Measurements from ENCODE around the gene PSMD14.

- TF ChIP-seq POLR2A (IDR thresholded peaks at IDR 0.05): no peak
- no peak for TF ChIP-seq CTCF (IDR thresholded peaks at IDR 0.05)
Observed at GRCh38 chr2:161357097-161357496, 48.9 kb downstream of the PSMD14 start.

Data from body of pancreas (tissue), 4 donors.